ENCODE data around the gene WFDC10B. TPM values are rescaled to one million over a fixed set of nuclear protein-coding genes. Genes with fewer than 3 reads are reported as not detected.
"Not testable (repeated sequence)": the region's sequence is repeated elsewhere in the genome, so short reads cannot be mapped to it uniquely, and the experiment has no call there.

Gene WFDC10B
- total RNA-seq, 1 experiment from 2014 or later: not detected

DNA sequence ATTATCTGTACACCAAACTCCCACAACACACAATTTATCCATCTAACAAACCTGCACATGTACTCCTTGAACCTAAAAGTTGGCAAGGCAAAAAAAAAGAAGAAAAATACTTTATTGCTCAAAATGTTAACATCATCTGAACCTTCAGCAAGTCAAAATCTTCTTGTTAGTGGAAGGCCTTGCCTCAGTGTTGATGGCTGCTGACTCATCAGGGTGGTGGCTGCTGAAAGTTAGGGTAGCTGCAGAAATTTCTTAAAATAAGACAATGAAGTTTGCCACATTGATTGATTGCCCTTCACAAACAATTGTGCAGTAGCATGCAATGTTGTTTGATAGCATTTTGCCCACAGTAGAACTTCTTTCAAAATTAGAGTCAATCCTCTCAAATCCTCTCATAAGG lies 32.1 kb downstream of the WFDC10B start (continued):
- TF ChIP-seq, protein P1, sequence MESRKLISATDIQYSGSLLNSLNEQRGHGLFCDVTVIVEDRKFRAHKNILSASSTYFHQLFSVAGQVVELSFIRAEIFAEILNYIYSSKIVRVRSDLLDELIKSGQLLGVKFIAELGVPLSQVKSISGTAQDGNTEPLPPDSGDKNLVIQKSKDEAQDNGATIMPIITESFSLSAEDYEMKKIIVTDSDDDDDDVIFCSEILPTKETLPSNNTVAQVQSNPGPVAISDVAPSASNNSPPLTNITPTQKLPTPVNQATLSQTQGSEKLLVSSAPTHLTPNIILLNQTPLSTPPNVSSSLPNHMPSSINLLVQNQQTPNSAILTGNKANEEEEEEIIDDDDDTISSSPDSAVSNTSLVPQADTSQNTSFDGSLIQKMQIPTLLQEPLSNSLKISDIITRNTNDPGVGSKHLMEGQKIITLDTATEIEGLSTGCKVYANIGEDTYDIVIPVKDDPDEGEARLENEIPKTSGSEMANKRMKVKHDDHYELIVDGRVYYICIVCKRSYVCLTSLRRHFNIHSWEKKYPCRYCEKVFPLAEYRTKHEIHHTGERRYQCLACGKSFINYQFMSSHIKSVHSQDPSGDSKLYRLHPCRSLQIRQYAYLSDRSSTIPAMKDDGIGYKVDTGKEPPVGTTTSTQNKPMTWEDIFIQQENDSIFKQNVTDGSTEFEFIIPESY (IDR thresholded peaks at IDR 0.05; ENCODE audit: extremely low read depth, insufficient replicate concordance, low read length): no peak
- no peak for TF ChIP-seq SIN3A (IDR thresholded peaks at IDR 0.05; ENCODE audit: low read depth)
- TF ChIP-seq, protein P2, sequence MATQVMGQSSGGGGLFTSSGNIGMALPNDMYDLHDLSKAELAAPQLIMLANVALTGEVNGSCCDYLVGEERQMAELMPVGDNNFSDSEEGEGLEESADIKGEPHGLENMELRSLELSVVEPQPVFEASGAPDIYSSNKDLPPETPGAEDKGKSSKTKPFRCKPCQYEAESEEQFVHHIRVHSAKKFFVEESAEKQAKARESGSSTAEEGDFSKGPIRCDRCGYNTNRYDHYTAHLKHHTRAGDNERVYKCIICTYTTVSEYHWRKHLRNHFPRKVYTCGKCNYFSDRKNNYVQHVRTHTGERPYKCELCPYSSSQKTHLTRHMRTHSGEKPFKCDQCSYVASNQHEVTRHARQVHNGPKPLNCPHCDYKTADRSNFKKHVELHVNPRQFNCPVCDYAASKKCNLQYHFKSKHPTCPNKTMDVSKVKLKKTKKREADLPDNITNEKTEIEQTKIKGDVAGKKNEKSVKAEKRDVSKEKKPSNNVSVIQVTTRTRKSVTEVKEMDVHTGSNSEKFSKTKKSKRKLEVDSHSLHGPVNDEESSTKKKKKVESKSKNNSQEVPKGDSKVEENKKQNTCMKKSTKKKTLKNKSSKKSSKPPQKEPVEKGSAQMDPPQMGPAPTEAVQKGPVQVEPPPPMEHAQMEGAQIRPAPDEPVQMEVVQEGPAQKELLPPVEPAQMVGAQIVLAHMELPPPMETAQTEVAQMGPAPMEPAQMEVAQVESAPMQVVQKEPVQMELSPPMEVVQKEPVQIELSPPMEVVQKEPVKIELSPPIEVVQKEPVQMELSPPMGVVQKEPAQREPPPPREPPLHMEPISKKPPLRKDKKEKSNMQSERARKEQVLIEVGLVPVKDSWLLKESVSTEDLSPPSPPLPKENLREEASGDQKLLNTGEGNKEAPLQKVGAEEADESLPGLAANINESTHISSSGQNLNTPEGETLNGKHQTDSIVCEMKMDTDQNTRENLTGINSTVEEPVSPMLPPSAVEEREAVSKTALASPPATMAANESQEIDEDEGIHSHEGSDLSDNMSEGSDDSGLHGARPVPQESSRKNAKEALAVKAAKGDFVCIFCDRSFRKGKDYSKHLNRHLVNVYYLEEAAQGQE (IDR thresholded peaks at IDR 0.05; ENCODE audit: low read depth): no peak
- no peak for TF ChIP-seq EZH2phosphoT487 (IDR thresholded peaks at IDR 0.05; ENCODE audit: borderline replicate concordance)
- TF ChIP-seq, protein P3, sequence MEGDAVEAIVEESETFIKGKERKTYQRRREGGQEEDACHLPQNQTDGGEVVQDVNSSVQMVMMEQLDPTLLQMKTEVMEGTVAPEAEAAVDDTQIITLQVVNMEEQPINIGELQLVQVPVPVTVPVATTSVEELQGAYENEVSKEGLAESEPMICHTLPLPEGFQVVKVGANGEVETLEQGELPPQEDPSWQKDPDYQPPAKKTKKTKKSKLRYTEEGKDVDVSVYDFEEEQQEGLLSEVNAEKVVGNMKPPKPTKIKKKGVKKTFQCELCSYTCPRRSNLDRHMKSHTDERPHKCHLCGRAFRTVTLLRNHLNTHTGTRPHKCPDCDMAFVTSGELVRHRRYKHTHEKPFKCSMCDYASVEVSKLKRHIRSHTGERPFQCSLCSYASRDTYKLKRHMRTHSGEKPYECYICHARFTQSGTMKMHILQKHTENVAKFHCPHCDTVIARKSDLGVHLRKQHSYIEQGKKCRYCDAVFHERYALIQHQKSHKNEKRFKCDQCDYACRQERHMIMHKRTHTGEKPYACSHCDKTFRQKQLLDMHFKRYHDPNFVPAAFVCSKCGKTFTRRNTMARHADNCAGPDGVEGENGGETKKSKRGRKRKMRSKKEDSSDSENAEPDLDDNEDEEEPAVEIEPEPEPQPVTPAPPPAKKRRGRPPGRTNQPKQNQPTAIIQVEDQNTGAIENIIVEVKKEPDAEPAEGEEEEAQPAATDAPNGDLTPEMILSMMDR (IDR thresholded peaks at IDR 0.05 in 2 of 3, conservative IDR thresholded peaks at IDR 0.05 in 1 of 3; ENCODE audit: borderline replicate concordance in 1 of 3, insufficient read depth in 1 of 3, low read depth in 2 of 3, low read length in 2 of 3): no peak

DNA sequence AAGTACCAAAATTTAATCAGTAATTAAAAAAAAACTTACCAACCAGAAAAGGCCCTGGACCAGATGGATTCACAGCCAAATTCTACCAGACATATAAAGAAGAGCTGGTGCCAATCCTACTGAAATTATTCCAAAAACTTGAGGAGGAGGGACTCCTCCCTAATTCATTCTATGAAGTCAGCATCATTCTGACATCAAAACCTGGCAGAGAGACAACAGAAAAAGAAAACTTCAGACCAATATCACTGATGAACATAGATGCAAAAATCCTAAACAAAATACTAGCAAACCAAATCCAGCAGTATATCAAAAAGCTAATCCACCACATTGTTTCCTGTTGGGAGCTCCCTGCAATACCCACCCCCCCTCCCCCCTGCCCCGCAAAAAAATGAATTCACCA lies 34.7 kb downstream of the WFDC10B start, which contains the start of gene WFDC11:
Gene WFDC11, minus strand, starts transcription at position 101 of the 400 bp plus-strand sequence. CDS start 19,639 bp downstream, outside the sequence.
- intact Hi-C loops (cut with micrococcal nuclease): no loop called here

DNA sequence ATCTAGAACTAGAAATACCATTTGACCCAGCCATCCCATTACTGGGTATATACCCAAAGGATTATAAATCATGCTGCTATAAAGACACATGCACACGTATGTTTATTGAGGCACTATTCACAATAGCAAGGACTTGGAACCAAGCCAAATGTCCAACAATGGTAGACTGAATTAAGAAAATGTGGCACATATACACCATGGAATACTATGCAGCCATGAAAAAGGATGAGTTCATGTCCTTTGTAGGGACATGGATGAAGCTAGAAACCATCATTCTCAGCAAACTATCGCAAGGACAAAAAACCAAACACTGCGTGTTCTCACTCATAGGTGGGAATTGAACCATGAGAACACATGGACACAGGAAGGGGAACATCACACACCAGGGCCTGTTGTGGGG lies 47.8 kb downstream of the WFDC10B start:
- DNase-seq (ENCODE audit: low read depth, low spot score); CTCF ChIA-PET; intact Hi-C loops (cut with micrococcal nuclease); H3K4me1 ChIP-seq (ENCODE audit: control insufficient read depth in 1 of 2, insufficient read depth in 2 of 2, low read length in 2 of 2); POLR2A ChIA-PET; H3K4me3 ChIP-seq (replicated peaks in 1 of 2; ENCODE audit: low read depth in 1 of 2, low read length in 2 of 2); H3K9me2 ChIP-seq (ENCODE audit: insufficient read depth); H3K9ac ChIP-seq (ENCODE audit: low read length); H3K4me2 ChIP-seq (ENCODE audit: low read length); H3K27ac ChIP-seq (ENCODE audit: low read depth, low read length); H3K79me2 ChIP-seq (ENCODE audit: insufficient read depth, low read length); H3K9me3 ChIP-seq (ENCODE audit: control insufficient read depth in 1 of 2, insufficient read depth in 1 of 2, low read depth in 1 of 2, low read length in 2 of 2); H3K36me3 ChIP-seq (ENCODE audit: control insufficient read depth in 1 of 2, insufficient read depth in 2 of 2, low read length in 2 of 2); BruUV-seq (replicated peaks); ATAC-seq; H4K20me1 ChIP-seq (ENCODE audit: insufficient read depth); H3K27me3 ChIP-seq (ENCODE audit: insufficient read depth, low read length); RAD21 ChIA-PET (ENCODE audit: low non-redundant PET in 1 of 2, low total read pairs in 2 of 2, uncharacterized antibody in 2 of 2, unreplicated experiment in 2 of 2); H2AFZ ChIP-seq (ENCODE audit: low read depth, low read length, poor library complexity, severe bottlenecking): not testable (repeated sequence)

More for the DNA sequence above, 34.7 kb downstream of the WFDC10B start, which contains the start of gene WFDC11:
- CTCF ChIA-PET: no interaction called here
- H3K9ac ChIP-seq (ENCODE audit: low read length): no peak within 1 kb of the TSS
- H3K79me2 ChIP-seq (ENCODE audit: insufficient read depth, low read length): no peaks in the 10 kb centered on the region
- H3K4me2 ChIP-seq (ENCODE audit: low read length): no peak within 1 kb of the TSS
- ATAC-seq (no peak), DNase-seq (ENCODE audit: low read depth, low spot score) (no peak)
- no peaks in the 10 kb centered on the region for H3K36me3 ChIP-seq (ENCODE audit: control insufficient read depth in 1 of 2, insufficient read depth in 2 of 2, low read length in 2 of 2)
- no peaks in the 10 kb centered on the region for H4K20me1 ChIP-seq (ENCODE audit: insufficient read depth)
- RAD21 ChIA-PET (ENCODE audit: low non-redundant PET in 1 of 2, low total read pairs in 2 of 2, uncharacterized antibody in 2 of 2, unreplicated experiment in 2 of 2): no interaction called here
- no TSS peak for BruUV-seq (replicated peaks)
- no peaks in the 10 kb centered on the region for H3K9me2 ChIP-seq (ENCODE audit: insufficient read depth)
- TF ChIP-seq CBX3 (IDR thresholded peaks at IDR 0.05; ENCODE audit: low read depth): no peak
- no peak for TF ChIP-seq POLR2AphosphoS5 (IDR thresholded peaks at IDR 0.05; ENCODE audit: low read depth, low read length)
- TF ChIP-seq RAD21 (IDR thresholded peaks at IDR 0.05; ENCODE audit: low read depth): no peak
- no peak for TF ChIP-seq TCF7L2 (IDR thresholded peaks at IDR 0.05; ENCODE audit: borderline replicate concordance, extremely low read depth, insufficient read depth, insufficient read length)
- TF ChIP-seq FOSL1 (IDR thresholded peaks at IDR 0.05; ENCODE audit: low read depth): no peak
- no peak for TF ChIP-seq CEBPB (IDR thresholded peaks at IDR 0.05; ENCODE audit: low read depth)
- TF ChIP-seq ELF1 (IDR thresholded peaks at IDR 0.05; ENCODE audit: borderline replicate concordance, low read depth): no peak
- no peak for TF ChIP-seq SP1 (IDR thresholded peaks at IDR 0.05; ENCODE audit: low read depth)
- TF ChIP-seq EGR1 (IDR thresholded peaks at IDR 0.05; ENCODE audit: low read depth): no peak
- no peak for TF ChIP-seq POLR2A (IDR thresholded peaks at IDR 0.05; ENCODE audit: borderline replicate concordance, extremely low read depth, insufficient read depth, insufficient read length)
- no peak for TF ChIP-seq SIN3A (IDR thresholded peaks at IDR 0.05; ENCODE audit: low read depth)
- TF ChIP-seq EZH2 (IDR thresholded peaks at IDR 0.05): no peak
- H3K27ac ChIP-seq (ENCODE audit: low read depth, low read length): no peak within 1 kb of the TSS
- no peak within 1 kb of the TSS for H2AFZ ChIP-seq (ENCODE audit: low read depth, low read length, poor library complexity, severe bottlenecking)
- H3K27me3 ChIP-seq (ENCODE audit: insufficient read depth, low read length): no peaks in the 10 kb centered on the region
- H3K4me3 ChIP-seq (replicated peaks in 1 of 2; ENCODE audit: low read depth in 1 of 2, low read length in 2 of 2): no peak within 1 kb of the TSS
- POLR2A ChIA-PET: no interaction called here
- no peaks in the 10 kb centered on the region for H3K9me3 ChIP-seq (ENCODE audit: control insufficient read depth in 1 of 2, insufficient read depth in 1 of 2, low read depth in 1 of 2, low read length in 2 of 2)
- H3K4me1 ChIP-seq (ENCODE audit: control insufficient read depth in 1 of 2, insufficient read depth in 2 of 2, low read length in 2 of 2): no peaks in the 10 kb centered on the region
